GM21717 (cell line): ENCODE data around the gene ICAM5.
"Not testable (repeated sequence)": the region's sequence is repeated elsewhere in the genome, so short reads cannot be mapped to it uniquely, and the experiment has no call there.

Experiments used
- ATAC-seq: cut with Tn5 transposase; IDR thresholded peaks from one replicate; pipeline ENCODE4 v1.9.1; 2021; ENCODE audit warnings: mild to moderate bottlenecking, moderate library complexity; ENCODE audit not compliant: unreplicated experiment

ICAM5 gene

DNA sequence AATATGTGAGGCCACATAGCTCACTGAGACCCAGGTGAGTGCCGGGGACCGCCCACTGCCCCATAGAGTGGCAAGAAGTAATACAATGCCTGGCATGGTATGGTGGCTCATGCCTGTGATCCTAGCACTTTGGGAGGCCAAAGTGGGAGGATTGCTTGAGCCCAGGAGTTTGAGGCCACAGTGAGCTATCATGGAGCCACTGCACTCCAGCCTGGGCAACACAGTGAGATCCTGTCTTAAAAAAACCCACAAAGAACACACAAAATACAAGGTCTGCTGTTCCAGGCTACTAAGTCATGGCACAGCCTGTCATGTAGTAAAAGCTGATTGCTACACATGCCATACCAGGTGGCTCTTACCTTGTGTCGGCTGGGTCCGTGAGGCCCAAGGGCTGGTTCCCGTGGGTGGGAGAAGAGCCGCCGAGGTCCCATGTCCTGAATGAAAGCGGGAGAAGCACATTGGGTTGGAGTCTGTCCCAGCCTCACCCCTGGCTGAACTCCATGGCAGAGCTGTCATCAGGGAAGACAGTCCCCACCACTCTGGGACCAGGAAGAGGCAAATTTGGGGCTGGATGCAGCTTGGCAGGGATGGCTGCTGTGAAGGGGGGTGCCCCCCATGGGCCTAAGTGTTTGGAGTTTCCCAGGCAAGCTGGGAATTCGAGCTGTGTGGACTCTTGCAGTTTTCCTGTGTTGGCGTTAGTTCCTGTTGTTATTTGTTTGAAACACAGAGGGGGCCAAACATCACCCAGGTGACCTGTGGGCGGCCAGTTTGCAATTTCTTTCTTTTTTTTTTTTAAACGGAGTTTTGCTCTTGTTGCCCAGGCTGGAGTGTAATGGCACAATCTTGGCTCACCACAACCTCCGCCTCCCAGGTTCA lies 29.3 kb downstream of the ICAM5 start:
- ATAC-seq: no peak

DNA sequence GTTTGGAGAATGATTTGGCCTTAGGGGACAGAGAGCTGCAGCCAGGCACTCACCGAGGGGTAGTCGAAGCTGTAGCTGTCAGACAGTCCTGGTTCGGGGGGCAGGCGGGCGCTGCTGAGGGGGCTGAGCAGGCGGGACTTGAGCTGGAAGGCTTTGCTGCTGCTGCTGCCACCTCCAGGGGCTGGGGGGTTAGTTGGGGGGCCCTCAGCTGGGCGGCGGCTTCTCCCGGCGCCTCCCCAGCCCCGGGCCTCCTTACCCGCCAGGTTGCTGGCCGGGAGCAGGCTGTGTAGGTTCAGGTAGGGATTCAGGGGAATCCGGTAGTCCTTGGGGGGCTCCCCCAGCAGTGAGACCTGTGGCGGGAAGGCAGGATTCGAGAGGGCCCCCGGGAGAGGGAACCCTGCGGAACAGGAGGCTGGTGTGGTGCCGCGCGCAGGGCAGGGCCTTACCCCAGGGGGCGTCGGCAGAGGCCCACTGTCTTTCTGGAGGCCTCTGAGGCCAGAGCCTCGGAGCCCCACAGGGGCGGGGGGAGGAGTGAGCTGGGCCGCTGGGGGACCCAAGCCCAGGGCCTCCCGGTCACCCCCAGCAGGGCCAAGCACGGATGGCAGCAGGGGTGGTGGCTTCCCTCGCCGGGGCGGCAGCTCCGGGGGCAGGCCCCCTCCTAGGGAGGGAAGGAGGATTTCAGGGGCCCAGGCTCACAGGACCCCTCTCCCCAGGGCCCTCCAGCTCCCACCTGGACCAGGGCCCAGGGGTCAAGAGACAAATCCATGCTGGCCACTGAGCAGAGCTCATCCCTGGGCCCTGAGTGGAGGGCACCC lies 31.1 kb downstream of the ICAM5 start:
- ATAC-seq: no peak

GRCh38 chr19:10321417-10321797 lies 31.7 kb downstream of the ICAM5 start:
- no peak for ATAC-seq

DNA sequence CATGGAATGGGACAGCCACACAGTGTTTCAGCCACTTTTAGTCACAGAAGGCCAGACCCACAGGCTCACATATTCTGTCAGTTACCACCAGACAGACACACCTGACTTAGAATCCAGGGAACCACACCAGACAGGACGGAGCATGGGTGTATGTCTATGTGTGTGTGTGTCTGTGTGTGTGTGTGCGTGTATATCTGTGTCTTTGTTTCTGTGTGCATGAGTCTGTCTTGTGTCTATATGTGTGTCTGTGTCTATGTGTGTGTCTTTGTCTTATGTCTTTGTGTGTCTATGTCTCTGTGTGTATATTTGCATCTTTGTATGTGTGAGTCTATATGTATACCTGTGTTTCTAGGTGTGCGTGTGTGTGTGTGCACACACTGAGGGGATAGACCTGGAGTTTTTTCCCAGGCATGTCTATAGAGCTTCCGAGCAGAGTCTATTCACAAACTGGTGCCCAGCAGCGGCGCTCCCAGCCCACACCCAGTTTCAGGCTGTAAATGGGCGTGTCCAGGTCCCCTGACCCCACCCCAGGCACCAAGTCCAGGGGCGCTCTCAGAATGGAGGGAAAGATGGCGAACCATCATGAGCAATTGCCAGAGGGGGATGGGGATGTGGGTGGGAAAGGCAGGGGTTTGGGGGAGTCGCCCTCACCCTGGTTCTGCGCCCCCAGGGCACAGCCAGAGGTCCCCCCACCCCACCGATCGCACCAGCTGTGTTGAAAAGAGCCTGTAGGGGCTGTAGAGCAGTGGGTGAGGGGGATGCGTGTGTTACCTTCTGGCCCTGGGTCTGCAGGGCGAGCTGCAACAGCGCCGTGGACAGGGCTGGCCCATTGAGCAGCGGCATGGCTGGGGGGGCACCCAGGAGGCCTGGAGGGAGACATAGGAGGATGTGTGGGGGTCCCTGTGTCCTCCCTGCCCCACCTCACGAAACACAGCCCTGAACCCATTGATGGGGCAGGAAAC lies 32.4 kb downstream of the ICAM5 start:
- no peak for ATAC-seq

DNA sequence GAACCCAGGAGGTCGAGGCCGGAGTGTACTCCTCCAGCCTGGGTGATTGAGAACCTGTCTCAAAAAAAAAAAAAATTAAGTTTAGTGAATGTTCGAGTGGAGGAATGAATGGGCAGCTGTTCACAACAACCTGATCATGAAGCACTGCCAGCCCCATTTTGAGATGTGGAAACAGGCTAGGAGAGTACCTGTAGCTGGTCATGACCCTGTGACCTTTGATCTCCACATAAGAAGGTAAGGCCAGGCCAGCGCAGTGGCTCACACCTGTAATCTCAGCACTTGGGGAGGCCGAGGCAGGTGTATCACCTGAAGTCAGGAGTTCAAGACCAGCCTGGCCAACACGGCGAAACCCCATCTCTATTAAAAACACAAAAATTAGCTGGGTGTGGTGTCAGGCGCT lies 36.0 kb downstream of the ICAM5 start:
- no peak for ATAC-seq

DNA sequence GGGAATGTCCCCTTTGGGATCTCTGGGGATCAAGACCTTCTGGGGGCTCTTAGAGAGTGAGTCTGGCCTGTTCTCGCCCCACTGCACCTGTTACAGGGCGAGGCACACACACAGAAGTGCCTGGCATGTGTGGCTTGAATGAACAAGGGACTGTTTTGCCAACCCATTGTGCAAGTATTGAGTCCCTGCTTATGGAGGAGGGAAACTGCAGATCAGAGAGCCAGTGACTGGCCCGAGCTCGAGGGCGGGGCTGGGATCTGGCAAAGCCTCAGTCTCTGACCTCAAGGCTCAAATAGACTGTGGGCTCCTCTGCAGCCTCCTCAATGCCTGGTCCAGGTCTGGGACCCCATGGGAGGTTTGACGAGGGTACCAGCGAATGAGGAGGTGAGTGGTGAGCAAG lies 38.0 kb downstream of the ICAM5 start:
- ATAC-seq: no peak

DNA sequence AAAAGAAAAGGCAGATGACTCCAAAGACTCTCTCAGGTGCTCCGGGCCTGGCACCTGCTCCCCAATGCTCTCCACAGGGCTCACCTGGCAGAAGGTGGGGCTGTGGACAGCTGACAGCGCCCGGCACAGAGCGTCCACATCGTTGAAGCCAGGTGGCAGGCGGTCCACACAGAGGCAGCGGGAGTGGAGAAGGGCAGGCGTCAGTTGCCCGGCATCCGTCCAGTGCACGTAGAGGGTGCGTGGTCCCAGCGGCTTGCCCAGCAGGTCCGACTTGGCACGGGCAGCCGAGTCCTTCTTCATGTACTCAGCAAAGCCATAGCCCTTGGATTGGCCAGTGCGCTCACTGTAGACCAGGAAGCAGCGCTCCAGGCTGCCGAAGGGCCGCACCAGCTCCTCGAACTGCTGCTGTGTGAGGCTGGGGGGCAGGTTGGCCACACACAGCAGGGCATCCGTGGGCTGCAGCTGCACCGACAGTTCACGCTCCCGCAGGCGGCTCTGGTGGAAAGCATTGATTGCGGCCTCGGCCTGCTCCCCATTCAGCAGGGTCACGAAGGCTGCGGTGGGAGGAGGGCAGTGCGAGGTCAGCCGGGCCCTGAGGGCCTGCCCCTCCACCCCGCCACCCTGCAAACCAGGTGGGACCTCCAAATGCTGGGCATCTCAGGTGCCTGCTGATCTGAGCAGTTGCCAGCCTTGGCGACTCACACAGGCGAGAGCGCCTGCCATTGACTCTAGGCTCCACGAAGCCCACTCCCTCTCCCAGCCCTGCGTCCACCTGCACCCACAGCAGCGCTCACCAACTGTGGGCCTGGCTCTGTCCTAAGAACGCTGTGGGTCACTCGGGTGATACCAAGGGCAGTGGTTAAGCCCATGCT lies 39.0 kb downstream of the ICAM5 start:
- no peak for ATAC-seq

DNA sequence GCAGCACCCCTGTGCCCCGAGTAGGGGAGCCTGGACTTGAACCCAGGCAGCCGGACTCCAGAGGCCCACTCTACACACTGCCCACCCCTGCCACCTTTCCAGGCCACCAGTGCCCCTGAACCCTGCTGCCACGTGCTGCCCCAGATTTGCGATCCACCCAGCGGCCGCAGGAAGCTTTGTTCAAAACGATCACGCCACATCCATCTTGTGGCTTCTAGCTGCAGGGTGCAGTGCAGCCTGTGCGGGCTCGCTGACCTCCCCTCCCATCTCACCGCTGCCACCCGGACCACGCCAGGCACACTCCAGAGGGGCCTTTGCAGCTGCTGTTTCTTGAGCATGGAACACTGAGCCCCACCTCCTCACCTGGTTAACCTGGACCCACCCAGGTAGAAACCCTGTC lies 39.8 kb downstream of the ICAM5 start:
- no peak for ATAC-seq

- peak; percentile 10 for ATAC-seq
These were observed 42.6 kb downstream of the ICAM5 start for GRCh38 chr19:10332158-10332964.

GRCh38 chr19:10332965-10333757 lies 43.4 kb downstream of the ICAM5 start, which contains the start of gene RAVER1:
RAVER1 (minus strand) TSS chr19:10333529; CDS start chr19:10333507, 22 bp downstream.
- peak; percentile 69 for ATAC-seq

- no peak for ATAC-seq
These were observed 44.2 kb downstream of the ICAM5 start for GRCh38 chr19:10333758-10334587.

- ATAC-seq: no peak
These were observed 45.0 kb downstream of the ICAM5 start for GRCh38 chr19:10334588-10335351.

DNA sequence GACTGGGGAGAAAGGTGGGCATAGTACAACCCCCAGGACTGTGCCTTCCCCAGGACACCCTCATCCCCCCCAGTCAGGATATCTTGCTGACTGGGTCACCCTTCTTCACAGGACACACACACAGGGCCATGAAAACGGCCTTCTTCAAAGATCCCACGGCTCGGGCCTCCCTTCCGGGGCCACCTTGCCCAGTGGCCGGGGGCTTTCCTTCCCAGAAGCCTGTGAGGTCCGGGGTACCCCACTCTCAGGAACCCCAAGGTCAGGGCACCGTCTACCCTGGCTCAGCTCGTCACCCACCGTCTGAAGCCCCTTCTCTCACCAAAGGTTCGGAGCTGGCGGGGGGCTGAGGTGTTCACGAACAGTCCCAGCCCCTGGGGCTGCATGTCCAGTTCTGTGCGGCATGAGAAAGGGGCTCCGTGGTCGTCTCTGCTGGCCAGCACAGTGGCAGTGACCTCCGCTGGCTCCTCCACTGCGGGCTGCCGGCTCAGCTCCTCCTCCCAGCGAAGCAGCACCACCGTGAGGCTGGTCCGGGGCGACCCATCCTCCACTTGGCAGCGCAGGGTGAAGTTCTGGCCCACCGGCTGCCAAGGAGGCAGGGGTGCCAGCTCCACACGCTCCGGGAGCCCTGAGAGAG lies 45.7 kb downstream of the ICAM5 start:
- ATAC-seq: no peak

GRCh38 chr19:10336725-10337124 lies 47.0 kb downstream of the ICAM5 start:
- ATAC-seq: not testable (repeated sequence)

DNA sequence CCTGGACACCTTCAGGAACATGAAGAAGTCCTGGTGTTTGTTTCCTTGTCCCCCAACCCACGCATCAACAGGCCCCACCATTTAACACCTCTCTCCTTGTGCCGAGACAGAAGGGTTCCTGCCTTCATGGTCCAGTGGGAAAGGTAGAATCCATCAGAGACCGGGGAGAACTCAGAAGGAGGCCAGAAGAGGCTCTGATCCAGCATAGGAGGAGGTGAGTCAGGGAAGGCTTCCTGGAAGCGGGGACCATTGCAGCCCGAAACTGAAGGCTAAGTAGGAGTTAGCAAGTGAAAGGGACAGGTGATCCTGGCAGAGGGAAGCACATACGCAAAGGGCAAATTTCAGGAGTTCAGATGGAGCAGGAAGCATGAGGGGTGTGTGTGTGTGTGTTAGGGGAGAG lies 49.2 kb downstream of the ICAM5 start:
- no peak for ATAC-seq

- peak; percentile 51 for ATAC-seq
These were observed 49.7 kb downstream of the ICAM5 start, which contains the start of gene ICAM3 for GRCh38 chr19:10339380-10339960. ICAM3 (minus strand) TSS chr19:10339624; CDS start chr19:10339614, 10 bp downstream.
